K562 (cell line): ENCODE data around the gene ZNF121. TPM values are rescaled to one million over a fixed set of nuclear protein-coding genes. Genes with fewer than 3 reads are reported as not detected.
A peak's percentile ranks its signal among the peaks of the same experiment; 100 is the strongest.

Experiments used
- CREB3L1 ChIP-seq: fragments of 450-650 bp; IDR thresholded peaks from 2 replicates; pipeline ENCODE4 v1.6.1; 2014; ENCODE audit warnings: low read depth, mild to moderate bottlenecking, moderate library complexity, borderline replicate concordance
- E4F1 ChIP-seq: fragments of 250-450 bp; sonication (Bioruptor Pico); IDR thresholded peaks from 2 replicates; pipeline ENCODE4 v1.5.0; 2021; ENCODE audit warnings: mild to moderate bottlenecking, borderline replicate concordance
- FOXM1 ChIP-seq, 2 experiments: fragments of 450-650 bp in 1 of 2; sonication (generic) in 1 of 2; formaldehyde crosslinking in 1 of 2; IDR thresholded peaks; 2 replicates each; pipeline versions ENCODE4 v1.6.1 to v1.9.0; 2017 to 2022; ENCODE audit warnings: low read depth in 2 of 2, mild to moderate bottlenecking in 2 of 2, missing genetic modification reagents in 1 of 2, moderate library complexity in 1 of 2
- KLF10 ChIP-seq: fragments of 250-450 bp; sonication (Bioruptor Pico); IDR thresholded peaks from 2 replicates; pipeline ENCODE4 v1.6.1; 2021; ENCODE audit warnings: matching md5 sums
- MTA3 ChIP-seq: fragments of 450-650 bp; formaldehyde crosslinking; IDR thresholded peaks from 2 replicates; pipeline ENCODE4 v1.6.1; 2017; ENCODE audit warnings: mild to moderate bottlenecking, borderline replicate concordance
- PHB ChIP-seq: fragments of 250-450 bp; sonication (Bioruptor Pico); IDR thresholded peaks from 2 replicates; pipeline ENCODE4 v1.5.0; 2021
- TAF7 ChIP-seq: fragments of 450-650 bp; IDR thresholded peaks from 2 replicates; pipeline ENCODE4 v1.6.1; 2016; ENCODE audit warnings: missing genetic modification characterization, missing compliant biosample characterization
- ZNF354B ChIP-seq: fragments of 250-450 bp; sonication (Bioruptor Pico); IDR thresholded peaks from 2 replicates; pipeline ENCODE4 v1.4.0; 2020
- polyA plus RNA-seq, 8 experiments: library from polyadenylated mRNA; depleted of rRNA in 4 of 8; stranded (reverse) in 5 of 8; unstranded in 3 of 8; fragments of >200 nt; fragmentation: Nextera tagmentation in 2 of 8; fragmentation: Illumina TruSeq in 1 of 8; extraction: Ambion mirVana in 2 of 8; extraction: Trizol in 1 of 8; gene quantifications; 2 replicates each; pipeline versions ENCODE4 v1.2.1 to v1.2.3, GENCODE V29; 2011 to 2014; ENCODE audit warnings: inconsistent platforms in 1 of 8, missing spikeins in 1 of 8
- total RNA-seq, 7 experiments: library from RNA; depleted of rRNA in 6 of 7; stranded (reverse); fragments of >200 nt in 6 of 7; fragmentation: Illumina TruSeq in 2 of 7; extraction: Trizol in 2 of 7; gene quantifications; 2 replicates each; pipeline versions ENCODE4 v1.2.1 to v1.2.3, GENCODE V29; 2011 to 2021; ENCODE audit warnings: low replicate concordance in 1 of 7

Gene ZNF121
- total and polyA plus RNA-seq, 9 of the 15 experiments (the other 6 are each of a cell fraction or from before 2014, with no cell fraction given) = 14.6 to 115 (median 33.4) TPM

GRCh38 chr19:9584073-9584833 lies at the start of gene ZNF121 (continued):
- peak; percentile 68; the same call in 1 of the 2 replicates for TF ChIP-seq CREB3L1
- TF ChIP-seq MTA3 = peak; percentile 81; the same call in 1 of the 2 replicates
- no peak for TF ChIP-seq ZNF354B (CRISPR knock-in tag)
- TF ChIP-seq PHB (CRISPR knock-in tag) = no peak
- TF ChIP-seq E4F1 (CRISPR knock-in tag) = no peak
- peak; percentile 78 for TF ChIP-seq TAF7
- TF ChIP-seq KLF10 (CRISPR knock-in tag) = no peak
- 0 out of 2 replicates have a peak, but pooled peaks have one; percentile 18 for TF ChIP-seq FOXM1 (IDR thresholded peaks at IDR 0.05; ENCODE audit: low read depth)
- no peak for TF ChIP-seq FOXM1 (CRISPR knock-in tag; IDR thresholded peaks at IDR 0.05; ENCODE audit: low read depth)
